Kidney (tissue), 14 donors: Measurements from ENCODE around the gene ZNF670. TPM values are rescaled to one million over a fixed set of nuclear protein-coding genes. Genes with fewer than 3 reads are reported as not detected.

Experiments used
- DNase-seq, 5 donors: peaks; one replicate each; pipeline ENCODE4 v3.0.0-alpha.2; 2013 to 2020
- FAIRE-seq: peaks from 2 replicates; lab custom pipeline; 2012; peaks lifted over from hg19 to GRCh38; lab: Jason Lieb, UNC
- H3K27ac ChIP-seq, 2 donors: one replicate each; pipeline ENCODE4 v1.7.0; 2013; ENCODE audit warnings: low read depth in 2 of 2, low read length in 2 of 2, inconsistent platforms in 1 of 2
- H3K27me3 ChIP-seq: one replicate; pipeline ENCODE4 v1.7.1; 2013; ENCODE audit warnings: low read length, inconsistent platforms; ENCODE audit not compliant: control insufficient read depth, insufficient read depth
- H3K36me3 ChIP-seq, 3 donors: one replicate each; pipeline versions ENCODE4 v1.7.0 to v1.7.1; 2013; ENCODE audit warnings: low read length in 3 of 3, control low read depth in 1 of 3, inconsistent platforms in 1 of 3; ENCODE audit not compliant: insufficient read depth in 3 of 3, control insufficient read depth in 2 of 3
- H3K4me1 ChIP-seq, 3 donors: one replicate each; pipeline versions ENCODE4 v1.7.0 to v1.7.1; 2013; ENCODE audit warnings: low read length in 3 of 3, inconsistent platforms in 1 of 3, low read depth in 1 of 3; ENCODE audit not compliant: control insufficient read depth in 2 of 3, insufficient read depth in 2 of 3
- H3K4me3 ChIP-seq, 3 donors: one replicate each; pipeline versions ENCODE4 v1.7.0 to v1.8.1; 2013; ENCODE audit warnings: low read length in 3 of 3, control low read depth in 1 of 3, inconsistent platforms in 1 of 3
- H3K9ac ChIP-seq, 3 donors: one replicate each; pipeline versions ENCODE4 v1.7.0 to v1.7.1; 2013; ENCODE audit warnings: low read length in 3 of 3, control low read depth in 1 of 3, inconsistent platforms in 1 of 3
- H3K9me3 ChIP-seq, 3 donors: one replicate each; pipeline versions ENCODE4 v1.7.0 to v1.7.1; 2013; ENCODE audit warnings: low read length in 3 of 3, control low read depth in 1 of 3, inconsistent platforms in 1 of 3; ENCODE audit not compliant: control insufficient read depth in 2 of 3, insufficient read depth in 1 of 3
- CTCF ChIP-seq: IDR thresholded peaks from 3 replicates; pipeline ENCODE4 v1.5.1; 2012; ENCODE audit warnings: mild to moderate bottlenecking, moderate library complexity, borderline replicate concordance; ENCODE audit not compliant: insufficient read depth; ENCODE audit errors: extremely low read depth
- intact Hi-C: fragments of 100-400 bp; cut with DNase I; formaldehyde crosslinking; loops from one replicate; pipeline ENCODE4 v1.11.1; 2022
- polyA plus RNA-seq: library from polyadenylated mRNA; stranded (reverse); fragments of 350-450 nt; fragmentation: Illumina TruSeq; extraction: RNeasy Lipid Tissue Mini Kit (QIAGEN cat#74804); gene quantifications from one replicate; pipeline ENCODE4 v1.2.3, GENCODE V29; 2014; ENCODE audit warnings: low read depth, low replicate concordance; ENCODE audit not compliant: insufficient read depth
- total RNA-seq: library from RNA; stranded (reverse); fragmentation: NEBNext Ultra II Directional; extraction: Animal tissue kit (Norgen Biotek cat#: 25700); gene quantifications from one replicate; pipeline ENCODE4 v1.2.1, GENCODE V29; 2021
- donor health status: control.
- donor health status: control.
- donor health status: control.
- donor health status: control.
- donor health status: control.
- donor health status: DM: yes; HTN: yes; CAD: no.
- donor health status: Normal renal cell carcinoma (clear cell type).

Gene ZNF670
- total and polyA plus RNA-seq, 2 donors from 2014 or later = 2.0 to 2.9 TPM

GRCh38 chr1:247111700-247112478 is 33.3 kb upstream of the ZNF670 start:
- Histone ChIP-seq H3K9me3 (no peaks in the 10 kb centered on the region), H3K4me1 (no peaks in the 10 kb centered on the region), H3K4me3 (peak overlapping the region; percentile 36 to 64 (median 55)), H3K9ac (peak overlapping the region in 2 of 3 donors; percentile 35 to 41), H3K36me3 (no peaks in the 10 kb centered on the region), H3K27ac (peak overlapping the region; percentile 71 to 72), H3K27me3 (no peaks in the 10 kb centered on the region)
- intact Hi-C loops = no loop called here
- TF ChIP-seq CTCF = no peak
- DNase-seq (peak; percentile 58 to 88 (median 78)), FAIRE-seq (no peak)

- peak overlapping the region in 2 of 3 donors; percentile 41 to 69 for H3K9ac ChIP-seq
- TF ChIP-seq CTCF = no peak
- intact Hi-C loops = no loop called here
- DNase-seq (peak in 3 of 5 donors; percentile 44 to 82 (median 68)), FAIRE-seq (no peak)
- peak overlapping the region; percentile 71 to 72 for H3K27ac ChIP-seq
- H3K27me3 ChIP-seq = no peaks in the 10 kb centered on the region
- no peaks in the 10 kb centered on the region for H3K4me1 ChIP-seq
- peak overlapping the region in 2 of 3 donors; percentile 50 to 64 for H3K4me3 ChIP-seq
- no peaks in the 10 kb centered on the region for H3K9me3 ChIP-seq
- no peaks in the 10 kb centered on the region for H3K36me3 ChIP-seq
Measured at GRCh38 chr1:247111259-247111699, 32.7 kb upstream of the ZNF670 start.

GRCh38 chr1:247110627-247111258 is 32.1 kb upstream of the ZNF670 start:
- peak overlapping the region in 2 of 3 donors; percentile 26 to 69 for H3K9ac ChIP-seq
- peak overlapping the region; percentile 50 to 64 (median 57) for H3K4me3 ChIP-seq
- no peaks in the 10 kb centered on the region for H3K27me3 ChIP-seq
- H3K36me3 ChIP-seq = no peaks in the 10 kb centered on the region
- no peaks in the 10 kb centered on the region for H3K9me3 ChIP-seq
- no peaks in the 10 kb centered on the region for H3K4me1 ChIP-seq
- intact Hi-C loops = no loop called here
- no peak for TF ChIP-seq CTCF
- FAIRE-seq = no peak
- no peak overlapping the region for H3K27ac ChIP-seq
- peak in 4 of 5 donors; percentile 39 to 64 (median 60) for DNase-seq
